ENCODE results near the gene MYL5.
"Not testable (repeated sequence)": the region's sequence is repeated elsewhere in the genome, so short reads cannot be mapped to it uniquely, and the experiment has no call there.

MYL5 gene

DNA sequence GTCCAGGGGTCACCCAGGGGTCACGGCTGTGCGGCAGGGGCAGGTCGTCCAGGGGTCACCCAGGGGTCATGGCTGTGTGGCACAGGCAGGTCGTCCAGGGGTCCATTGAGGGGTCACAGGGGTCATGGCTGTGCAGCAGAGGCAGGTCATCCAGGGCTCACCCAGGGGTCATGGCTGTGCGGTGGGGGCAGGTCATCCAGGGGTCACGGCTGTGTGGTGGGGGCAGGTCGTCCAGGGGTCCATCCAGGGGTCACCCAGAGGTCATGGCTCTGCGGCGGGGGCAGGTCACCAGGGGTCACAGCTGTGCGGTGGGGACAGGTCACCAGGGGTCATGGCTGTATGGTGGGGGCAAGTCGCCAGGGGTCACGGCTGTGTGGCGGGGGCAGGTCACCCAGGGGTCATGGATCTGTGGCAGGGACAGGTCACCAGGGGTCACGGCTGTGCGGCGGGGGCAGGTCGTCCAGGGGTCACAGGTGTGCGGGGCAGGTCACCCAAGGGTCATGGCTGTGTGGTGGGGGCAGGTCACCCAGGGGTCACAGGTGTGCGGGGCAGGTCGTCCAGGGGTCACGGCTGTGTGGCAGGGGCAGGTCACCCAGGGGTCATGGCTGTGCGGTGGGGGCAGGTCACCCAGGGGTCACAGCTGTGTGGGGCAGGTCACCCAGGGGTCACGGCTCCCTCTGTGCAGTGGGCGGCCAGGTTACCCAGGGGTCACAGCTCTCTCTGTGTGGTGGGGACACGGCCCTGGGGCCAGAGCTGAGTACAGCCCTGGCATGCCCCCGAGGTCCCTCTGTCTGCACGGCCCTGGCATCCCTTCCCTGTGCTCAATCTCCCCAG is 16.3 kb upstream of the MYL5 start:
- no peak for DNase-seq (ENCODE audit: low read depth)

DNA sequence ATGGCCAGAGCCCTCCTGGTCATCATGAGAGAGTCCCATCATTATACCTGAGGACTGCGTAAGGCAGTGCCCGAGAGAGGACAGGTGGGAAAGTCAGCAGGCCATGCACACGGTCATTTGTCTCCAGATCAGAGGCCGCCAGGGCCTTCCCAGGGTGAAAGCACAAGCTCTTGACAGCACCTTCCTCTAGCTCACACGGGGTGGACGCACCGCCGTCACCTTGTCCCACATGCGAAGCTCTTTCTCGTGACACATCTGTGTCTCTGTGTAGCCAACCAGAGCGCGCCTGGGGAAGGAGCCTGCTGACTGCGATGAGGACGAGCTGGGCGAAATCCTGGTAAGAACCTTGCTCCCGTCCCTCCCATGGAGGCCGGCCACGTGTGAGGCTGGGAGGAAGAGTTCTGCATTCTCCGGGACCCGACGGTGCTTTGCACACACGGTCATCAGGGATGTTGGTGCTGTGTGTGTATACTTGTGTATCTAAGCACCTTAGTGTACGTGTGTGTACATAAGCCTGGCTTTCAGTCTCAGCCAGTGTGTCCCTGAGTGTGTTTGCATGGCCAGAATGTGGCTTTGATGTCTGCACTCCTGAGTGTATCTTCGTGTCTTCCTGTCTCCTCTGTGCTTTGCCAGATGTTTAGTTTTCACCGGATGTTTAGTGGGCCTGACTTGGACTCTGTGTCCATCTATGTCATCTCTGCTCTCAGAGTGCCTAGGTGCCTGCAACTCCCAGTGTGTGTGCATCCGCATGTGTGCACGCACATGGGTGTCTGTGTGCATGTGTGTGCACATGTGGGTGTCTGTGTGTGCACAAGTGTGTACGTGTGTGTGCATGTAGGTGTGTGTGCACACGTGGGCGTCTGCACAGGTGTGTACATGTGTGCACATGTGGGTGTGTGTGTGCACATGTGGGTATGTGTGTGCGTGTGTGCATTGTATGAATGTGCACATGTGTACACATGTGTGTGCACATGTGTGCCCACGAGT is 15.4 kb upstream of the MYL5 start:
- DNase-seq (ENCODE audit: low read depth) = no peak

DNA sequence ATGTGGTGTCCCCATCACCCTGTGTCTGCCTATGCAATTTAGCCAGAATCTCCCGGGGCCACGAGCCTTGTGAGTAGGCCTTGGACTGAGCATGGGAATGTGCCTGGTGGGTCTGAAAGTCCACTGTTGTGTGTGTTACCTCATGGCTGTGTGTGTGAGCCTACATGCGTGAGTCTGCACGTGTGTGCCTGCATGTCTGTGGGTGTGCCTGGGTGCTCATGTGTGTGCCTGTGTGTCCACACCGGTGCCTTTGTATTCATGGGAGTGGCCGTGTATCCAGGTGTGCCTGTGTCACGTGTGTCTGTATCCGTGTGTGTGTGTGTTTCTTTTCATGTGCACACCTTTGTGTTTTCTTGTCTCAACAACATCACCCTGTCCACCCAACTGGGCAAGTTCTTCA is 14.5 kb upstream of the MYL5 start:
- DNase-seq (ENCODE audit: low read depth) = no peak

DNA sequence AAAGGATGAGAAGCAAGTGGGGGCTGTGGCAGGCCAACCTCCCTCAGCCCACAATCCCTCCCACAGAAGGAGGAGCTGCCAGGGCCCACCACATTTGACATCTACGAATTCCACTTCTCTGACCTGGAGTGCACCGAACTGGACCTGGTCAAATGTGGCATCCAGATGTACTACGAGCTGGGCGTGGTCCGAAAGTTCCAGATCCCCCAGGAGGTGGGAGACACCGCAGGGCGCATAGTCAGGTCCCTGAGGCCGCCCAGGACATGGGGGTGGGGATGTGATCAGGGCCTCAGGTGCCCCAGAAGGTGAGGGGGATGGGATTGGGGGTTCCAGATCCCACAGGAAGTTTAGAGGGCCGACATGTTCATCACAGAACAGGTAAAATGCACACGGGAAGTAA is 13.9 kb upstream of the MYL5 start:
- DNase-seq (ENCODE audit: low read depth) = no peak

DNA sequence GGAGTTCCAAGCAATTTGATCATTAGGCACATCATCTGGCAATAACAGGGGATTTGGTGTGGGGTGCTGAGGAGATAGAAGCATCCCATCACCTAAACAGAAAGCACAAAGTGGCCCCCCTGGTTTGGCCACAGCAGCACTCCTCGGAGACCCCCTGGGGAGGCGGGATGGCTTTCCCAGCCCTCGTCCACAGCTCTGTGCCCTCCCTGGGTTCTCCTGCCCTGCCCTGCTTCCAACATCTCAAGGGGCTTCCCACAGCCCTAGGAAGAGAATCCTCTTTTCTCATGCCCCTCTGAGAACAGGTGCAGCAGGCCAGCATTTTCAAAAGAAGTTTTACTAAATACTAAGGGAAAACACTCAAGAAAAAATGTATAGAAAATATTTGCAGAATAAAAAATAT is 13.1 kb upstream of the MYL5 start:
- no peak for DNase-seq (ENCODE audit: low read depth)

DNA sequence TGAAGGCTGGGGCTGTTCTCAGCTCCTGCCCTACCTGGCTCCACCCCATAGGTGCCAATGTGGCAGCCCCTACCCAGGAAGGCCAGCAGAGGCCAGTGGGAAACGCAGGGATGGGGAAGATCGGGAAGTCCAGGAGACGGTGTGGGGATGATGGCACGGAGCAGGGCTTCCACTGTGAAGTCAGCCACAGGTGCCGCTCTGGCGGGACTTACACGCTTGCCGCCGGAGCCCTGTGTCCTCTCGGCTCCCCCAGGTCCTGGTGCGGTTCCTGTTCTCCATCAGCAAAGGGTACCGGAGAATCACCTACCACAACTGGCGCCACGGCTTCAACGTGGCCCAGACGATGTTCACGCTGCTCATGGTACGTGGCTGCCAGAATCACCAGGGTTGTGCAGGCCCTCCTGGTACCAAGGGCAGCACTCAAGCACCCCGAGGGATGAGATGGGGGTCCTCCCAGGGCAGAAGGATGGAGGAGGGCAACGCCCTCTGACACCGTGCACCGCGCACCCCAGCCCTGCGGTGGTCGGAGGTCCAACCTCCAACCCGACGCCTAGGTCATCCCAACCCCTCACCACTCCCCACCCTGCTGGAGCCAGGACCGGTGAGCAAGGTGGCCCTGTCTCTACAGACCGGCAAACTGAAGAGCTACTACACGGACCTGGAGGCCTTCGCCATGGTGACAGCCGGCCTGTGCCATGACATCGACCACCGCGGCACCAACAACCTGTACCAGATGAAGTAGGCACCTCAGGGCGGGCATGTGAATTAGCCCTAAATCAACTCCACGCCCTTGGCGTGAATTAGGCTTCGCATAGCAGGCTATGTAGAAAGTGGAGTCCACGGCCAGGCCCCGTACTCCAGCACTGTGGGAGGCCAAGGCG is 12.2 kb upstream of the MYL5 start:
- no peak for DNase-seq (ENCODE audit: low read depth)

DNA sequence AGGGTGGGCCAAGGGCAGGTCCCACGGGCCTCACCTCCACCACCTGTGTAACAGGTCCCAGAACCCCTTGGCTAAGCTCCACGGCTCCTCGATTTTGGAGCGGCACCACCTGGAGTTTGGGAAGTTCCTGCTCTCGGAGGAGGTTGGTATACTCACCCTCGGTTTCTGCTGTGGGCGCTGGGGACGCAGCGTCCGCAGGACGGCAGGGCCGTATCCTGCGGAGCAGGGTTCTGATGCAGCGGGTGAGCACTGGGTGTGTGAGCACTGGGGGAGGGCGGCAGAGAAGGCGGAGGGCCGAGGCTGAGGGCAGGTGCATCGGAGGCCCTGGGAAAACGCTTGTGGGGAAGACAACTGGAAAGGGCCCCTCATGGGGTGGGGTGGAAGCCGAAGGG is 11.3 kb upstream of the MYL5 start:
- no peak for DNase-seq (ENCODE audit: low read depth)

DNA sequence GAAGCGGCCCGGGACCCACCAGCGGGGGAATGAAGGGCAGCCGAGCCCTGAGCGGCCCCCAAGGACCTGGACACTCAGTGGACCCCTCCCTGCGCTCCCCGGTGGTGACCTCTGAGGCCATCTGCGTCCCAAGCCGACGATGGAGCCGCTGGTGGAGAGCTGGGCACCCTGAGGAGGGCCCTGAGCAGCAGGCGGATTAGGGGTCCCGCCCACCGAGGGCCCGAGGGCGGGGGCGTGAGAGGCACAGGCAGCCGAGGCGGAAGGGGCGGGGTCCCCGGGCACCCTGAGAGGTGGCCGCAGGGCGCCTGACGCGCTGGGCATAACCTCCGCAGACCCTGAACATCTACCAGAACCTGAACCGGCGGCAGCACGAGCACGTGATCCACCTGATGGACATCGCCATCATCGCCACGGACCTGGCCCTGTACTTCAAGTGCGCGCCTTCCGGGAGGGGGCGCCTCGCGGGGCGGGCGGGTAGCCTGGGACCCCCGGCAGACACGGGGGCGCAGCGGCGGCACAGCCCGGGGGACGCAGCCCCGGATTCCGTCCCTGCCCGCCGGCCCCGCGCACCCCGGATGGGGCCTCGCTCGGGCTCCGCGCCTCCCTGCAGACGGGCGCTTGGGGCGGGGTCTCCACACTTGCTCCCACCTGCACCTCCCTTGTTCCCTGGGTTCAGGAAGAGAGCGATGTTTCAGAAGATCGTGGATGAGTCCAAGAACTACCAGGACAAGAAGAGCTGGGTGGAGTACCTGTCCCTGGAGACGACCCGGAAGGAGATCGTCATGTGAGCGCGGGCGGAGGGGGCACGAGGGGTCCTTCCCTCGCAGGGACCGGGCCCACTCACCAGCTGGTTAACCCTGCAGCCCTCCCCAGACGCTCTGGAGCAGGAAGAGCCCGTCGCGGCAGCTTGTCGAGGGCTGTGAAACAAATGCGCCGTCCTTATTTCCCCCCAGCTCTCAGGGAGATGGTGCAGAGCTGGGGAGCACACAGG is 10.6 kb upstream of the MYL5 start:
- peak; percentile 71 for DNase-seq (ENCODE audit: low read depth)

DNA sequence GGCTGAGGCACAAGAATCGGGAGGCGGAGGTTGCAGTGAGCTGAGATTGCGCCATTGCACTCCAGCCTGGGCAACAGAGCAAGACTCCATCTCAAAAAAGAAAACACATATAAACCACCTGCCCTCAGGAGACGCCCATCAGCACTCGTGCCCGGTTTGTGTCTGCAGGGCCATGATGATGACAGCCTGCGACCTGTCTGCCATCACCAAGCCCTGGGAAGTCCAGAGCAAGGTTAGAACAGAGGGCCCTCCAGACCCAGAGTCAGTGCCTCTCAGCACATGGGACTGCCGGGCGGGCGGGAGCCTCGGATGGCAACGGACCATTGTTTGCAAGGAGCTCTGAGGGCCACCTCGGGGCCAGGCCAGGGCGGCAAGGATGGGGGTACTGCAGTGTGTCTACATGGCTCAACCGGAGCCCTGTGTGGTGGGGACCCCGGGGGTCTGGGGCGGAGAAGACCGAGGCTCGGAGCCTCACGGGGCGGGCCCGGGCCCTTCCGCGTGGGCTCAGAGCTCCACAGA is 9.6 kb upstream of the MYL5 start:
- DNase-seq (ENCODE audit: low read depth) = no peak

DNA sequence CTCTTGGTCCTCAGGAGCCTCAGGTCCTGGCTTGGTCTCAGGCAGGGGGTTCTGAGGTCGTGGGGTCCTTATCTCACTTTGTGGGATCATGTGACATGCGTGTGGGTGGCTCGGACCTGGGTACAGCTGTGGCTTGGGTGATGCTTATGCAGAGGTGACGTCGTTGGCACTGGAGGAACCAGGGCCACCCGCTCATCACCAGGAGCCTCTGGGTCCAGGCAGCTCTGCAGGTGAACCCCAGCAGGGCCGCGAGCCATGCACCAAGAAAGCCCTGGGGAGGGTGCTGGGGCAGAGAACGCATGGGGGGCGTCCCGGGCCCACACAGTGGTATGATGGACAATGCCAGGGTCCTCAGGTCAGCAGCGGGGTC is 9.0 kb upstream of the MYL5 start:
- DNase-seq (ENCODE audit: low read depth) = no peak

DNA sequence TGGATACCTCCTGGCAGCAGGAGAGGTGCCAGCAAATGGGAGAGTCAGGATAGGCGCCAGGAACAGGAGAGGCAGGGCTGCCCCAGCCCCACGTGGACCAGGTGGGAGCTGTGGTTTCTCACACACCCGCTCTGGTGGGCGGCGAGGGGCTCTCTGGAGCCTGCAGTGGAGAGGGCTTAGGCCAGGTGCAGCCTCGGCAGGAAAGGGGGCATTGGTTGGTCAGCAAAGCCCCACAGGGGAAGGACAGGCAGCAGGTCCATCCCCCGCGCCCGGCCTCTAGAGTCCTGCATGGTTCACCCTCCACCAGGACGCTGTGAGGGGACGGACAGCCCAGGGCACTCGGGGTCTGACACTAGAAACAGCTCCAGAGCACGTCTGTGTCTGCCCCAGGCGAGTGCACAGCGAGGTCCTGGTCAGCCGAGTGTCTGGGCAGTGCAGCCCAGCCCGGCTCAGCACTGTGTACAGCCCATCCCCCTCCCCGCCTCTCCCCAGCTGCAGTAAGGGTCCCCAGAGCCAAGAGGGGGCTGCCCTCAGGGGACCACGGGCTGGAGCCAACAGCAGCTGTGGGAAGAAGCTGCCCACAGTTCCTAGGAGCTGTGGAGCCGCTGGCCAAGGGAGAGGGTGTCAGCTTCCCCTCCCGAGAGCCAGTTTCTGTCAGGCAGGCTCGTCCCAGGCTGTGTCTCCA is 8.4 kb upstream of the MYL5 start:
- no peak for DNase-seq (ENCODE audit: low read depth)

DNA sequence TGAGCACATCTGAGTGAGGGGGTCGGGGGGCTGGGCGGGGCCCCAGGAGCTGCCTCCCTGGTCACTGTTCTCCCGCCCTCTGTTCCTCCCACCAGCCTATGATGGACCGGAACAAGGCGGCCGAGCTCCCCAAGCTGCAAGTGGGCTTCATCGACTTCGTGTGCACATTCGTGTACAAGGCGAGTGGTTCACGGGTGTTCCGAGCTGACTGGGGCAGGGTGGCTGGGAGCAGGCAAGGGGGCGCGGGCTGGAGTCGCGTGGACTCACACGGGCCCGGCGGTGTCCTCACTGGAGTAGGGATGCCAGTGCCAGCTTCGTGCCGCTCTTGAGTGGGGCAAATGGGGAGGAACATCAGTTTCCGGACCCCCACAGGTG is 7.9 kb upstream of the MYL5 start:
- DNase-seq (ENCODE audit: low read depth) = no peak

DNA sequence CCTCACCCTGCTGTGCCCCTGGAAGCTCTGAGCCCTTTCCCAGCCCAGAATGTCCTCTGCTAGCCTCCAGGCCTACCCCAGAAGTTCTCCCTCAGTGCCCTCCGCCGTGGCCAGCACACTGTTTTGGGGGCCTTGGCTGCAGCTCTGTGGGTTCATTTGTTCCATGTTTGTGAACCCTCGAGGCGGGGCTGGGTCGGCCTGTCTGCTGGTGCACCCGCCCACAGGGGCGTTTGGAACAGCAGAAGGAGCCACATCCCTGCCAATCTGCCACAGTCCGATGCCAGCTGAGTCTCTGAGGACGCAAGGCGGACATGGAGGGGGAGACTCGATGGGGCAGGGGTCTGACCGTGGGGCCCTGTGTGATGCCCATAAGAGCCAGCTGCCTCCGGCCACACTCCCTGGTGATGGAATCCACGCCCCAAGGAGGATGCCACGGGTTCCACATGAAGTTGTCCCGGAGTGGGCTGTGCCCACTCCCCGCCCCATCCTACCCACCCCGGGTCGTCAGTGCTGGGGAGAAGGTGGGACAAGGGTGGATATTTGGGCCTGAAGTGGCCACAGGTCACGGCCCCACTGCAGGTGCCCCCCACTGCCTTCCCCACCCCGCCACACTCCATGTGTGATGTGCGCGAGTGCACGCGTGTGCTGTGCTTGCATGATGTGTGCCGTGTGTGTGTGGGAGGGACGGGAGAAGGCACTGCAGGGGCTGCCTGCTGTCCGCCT is 7.4 kb upstream of the MYL5 start:
- DNase-seq (ENCODE audit: low read depth) = no peak

DNA sequence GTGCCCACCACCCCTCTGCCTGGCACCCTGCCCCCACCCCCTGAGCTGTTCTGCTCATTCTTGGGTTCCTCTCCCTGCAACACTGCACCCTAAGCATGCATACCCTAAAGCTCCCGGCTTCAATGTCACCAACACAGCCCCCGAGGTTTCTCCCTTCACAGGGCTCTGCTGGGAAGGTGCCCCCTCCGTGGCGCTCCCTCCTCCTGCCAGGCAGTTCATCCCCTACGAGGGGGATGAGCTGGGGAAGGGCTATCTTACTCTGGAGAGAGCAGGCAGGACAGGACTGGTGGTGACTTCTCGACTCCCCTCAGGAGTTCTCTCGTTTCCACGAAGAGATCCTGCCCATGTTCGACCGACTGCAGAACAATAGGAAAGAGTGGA is 6.8 kb upstream of the MYL5 start:
- no peak for DNase-seq (ENCODE audit: low read depth)

DNA sequence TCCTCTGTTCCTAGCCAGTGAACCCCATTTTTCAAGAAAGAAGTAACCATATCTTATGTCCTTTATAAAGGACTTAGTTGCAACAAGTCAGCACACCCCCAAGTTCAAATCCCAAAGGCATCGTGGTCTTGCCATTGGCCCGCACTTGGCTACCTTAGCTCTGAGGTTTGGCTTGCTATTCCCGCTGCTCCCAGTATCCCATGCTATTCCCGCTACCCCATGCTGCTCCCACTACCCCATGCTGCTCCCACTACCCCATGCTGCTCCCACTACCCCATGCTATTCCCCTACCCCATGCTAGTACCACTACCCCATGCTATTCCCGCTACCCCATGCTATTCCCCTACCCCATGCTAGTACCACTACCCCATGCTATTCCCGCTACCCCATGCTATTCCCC is 6.1 kb upstream of the MYL5 start:
- DNase-seq (ENCODE audit: low read depth) = not testable (repeated sequence)

DNA sequence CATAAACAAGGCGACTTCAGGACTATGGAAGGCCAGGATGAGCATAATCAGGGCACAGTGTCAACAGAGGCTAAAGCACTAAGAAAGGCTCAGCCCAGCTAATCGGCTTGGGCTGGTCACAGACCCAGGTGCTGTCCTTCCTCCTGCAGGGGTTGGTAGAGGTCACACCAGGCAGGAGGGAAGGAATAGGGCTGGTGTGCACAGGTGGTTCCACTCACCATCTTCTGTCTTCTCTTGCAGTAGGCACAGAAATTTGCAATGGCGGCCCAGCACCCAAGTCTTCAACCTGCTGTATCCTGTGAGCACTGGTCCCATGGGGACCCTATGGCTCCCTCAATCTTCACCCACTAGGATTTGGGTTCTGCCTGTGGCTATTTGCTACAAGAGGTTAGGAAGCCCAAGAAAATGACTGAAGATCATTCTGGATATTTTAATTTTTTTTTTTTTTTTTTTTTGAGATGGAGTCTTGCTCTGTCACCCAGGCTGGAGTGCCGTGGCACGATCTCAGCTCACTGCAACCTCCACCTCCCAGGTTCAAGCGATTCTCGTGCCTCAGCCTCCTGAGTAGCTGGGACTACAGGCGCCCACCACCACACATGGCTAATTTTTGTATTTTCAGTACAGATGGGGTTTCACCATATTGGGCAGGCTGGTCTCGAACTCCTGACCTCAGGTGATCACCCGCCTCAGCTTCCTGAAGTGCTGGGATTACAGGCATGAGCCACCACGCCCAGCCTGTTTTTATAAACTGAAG is 4.4 kb upstream of the MYL5 start:
- DNase-seq (ENCODE audit: low read depth) = not testable (repeated sequence)

DNA sequence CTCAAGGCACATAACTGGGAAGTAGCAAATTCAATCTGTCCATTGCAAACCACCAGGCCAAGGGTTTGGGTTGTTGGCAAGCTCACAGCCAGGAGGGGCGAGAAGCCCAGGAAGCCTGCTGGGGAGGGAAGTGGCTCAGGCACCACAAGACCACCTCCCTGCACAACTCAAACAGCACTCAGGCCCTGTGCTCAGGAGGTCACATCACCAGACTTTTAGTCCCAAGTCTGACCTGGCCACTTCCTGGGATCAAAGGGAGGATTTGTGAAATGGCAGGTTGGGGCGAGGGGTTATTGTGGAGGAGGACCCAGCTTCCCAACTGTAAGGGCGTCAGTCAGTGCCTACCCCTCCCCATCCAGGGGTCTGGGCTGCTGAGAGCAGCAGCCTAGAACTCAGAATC is 2.6 kb upstream of the MYL5 start:
- DNase-seq (ENCODE audit: low read depth) = no peak

DNA sequence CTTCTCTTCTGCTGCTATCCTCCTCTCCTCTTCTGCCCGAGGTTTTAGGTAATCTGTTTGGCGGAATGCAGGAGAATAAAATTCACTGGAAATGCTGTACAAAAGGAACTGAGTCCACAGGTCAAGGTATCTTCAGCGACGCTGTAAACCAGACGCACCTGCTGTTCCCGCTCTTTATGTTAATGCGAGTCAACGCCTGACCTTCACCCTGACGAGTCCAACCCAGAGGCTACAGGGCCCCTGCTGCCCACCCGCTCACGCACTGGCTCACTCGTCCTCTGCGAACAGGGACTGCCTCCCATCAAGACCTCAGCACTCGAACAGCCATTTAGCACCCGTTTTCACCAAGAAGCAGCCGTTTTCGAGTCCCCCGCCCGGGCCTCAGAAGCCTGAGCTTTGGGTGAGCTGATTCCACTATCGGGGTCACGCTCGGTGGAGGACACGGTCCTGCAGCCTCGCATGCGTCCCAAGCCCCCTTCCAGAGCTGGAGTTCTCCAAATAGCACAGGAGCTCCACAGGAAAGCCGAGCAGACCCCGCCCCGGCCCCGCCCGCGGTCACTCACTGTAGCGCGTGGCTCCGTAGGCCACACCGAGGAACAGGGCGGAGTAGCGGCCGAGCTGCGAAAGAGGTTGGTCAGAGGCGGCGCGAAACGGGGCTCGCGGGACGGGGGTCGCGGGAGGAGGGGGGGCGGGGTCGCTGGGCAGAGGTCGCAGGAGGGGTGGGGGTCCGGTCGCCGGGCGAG is 822 bp upstream of the MYL5 start:
- DNase-seq (ENCODE audit: low read depth) = no peak
